Panc1 (cell line): ENCODE data around the gene ATXN7L1.

Experiments
- CTCF ChIP-seq: fragments of 450-650 bp; IDR thresholded peaks from 2 replicates; pipeline ENCODE4 v1.5.1; 2017; ENCODE audit warnings: mild to moderate bottlenecking
- POLR2AphosphoS5 ChIP-seq: IDR thresholded peaks from 2 replicates; pipeline ENCODE4 v1.6.1; 2012; ENCODE audit warnings: mild to moderate bottlenecking, low read depth, low read length, moderate library complexity
- REST ChIP-seq, 2 experiments: IDR thresholded peaks; 2 replicates each; pipeline ENCODE4 v1.6.1; 2011 to 2012; ENCODE audit warnings: low read depth in 2 of 2, control low read depth in 1 of 2, low read length in 1 of 2, mild to moderate bottlenecking in 1 of 2, moderate library complexity in 1 of 2; ENCODE audit not compliant: insufficient read depth in 1 of 2
- SIN3A ChIP-seq: IDR thresholded peaks from 2 replicates; pipeline ENCODE4 v1.6.1; 2012; ENCODE audit warnings: low read depth, mild to moderate bottlenecking, low read length, moderate library complexity, borderline replicate concordance; ENCODE audit not compliant: insufficient read depth

- TF ChIP-seq CTCF (no peak), REST (IDR thresholded peaks at IDR 0.05; ENCODE audit: insufficient read depth in 1 of 2, low read depth in 2 of 2, low read length in 1 of 2) (no peak), POLR2AphosphoS5 (no peak), SIN3A (no peak)
These were observed 29.0 kb upstream of the ATXN7L1 start for GRCh38 chr7:105905209-105905909.
